ENCODE data around the gene MOB2.

Gene MOB2

DNA sequence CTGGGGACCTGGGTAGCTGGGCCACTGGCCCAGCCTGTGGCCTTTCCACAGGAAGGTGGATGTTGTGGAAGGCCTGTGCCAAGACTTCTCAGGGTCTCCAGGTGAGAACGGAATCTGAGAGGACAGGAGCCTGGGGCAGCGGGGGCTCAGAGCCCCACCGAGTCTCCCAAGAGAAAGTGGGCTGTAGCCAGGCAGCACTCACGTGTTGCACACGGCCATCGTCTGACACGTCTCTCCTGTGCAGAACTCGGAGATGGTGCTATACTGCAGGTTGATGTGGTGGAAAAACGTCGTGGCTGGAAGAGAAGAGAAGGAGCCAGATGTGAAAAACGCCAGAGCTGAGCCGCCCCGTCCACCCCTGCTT lies 6.4 kb downstream of the MOB2 start:
- Mint-ChIP-seq H3K27ac (no peak overlapping the region), H3K4me3 (no peak overlapping the region), H3K4me1 (no peaks in the 10 kb centered on the region), H3K27me3 (ENCODE audit: low read depth) (no peaks in the 10 kb centered on the region), H3K36me3 (ENCODE audit: low read depth) (peaks cover 26% of the 10 kb centered on the region), H3K9me3 (no peaks in the 10 kb centered on the region)
- TF ChIP-seq, protein P1, sequence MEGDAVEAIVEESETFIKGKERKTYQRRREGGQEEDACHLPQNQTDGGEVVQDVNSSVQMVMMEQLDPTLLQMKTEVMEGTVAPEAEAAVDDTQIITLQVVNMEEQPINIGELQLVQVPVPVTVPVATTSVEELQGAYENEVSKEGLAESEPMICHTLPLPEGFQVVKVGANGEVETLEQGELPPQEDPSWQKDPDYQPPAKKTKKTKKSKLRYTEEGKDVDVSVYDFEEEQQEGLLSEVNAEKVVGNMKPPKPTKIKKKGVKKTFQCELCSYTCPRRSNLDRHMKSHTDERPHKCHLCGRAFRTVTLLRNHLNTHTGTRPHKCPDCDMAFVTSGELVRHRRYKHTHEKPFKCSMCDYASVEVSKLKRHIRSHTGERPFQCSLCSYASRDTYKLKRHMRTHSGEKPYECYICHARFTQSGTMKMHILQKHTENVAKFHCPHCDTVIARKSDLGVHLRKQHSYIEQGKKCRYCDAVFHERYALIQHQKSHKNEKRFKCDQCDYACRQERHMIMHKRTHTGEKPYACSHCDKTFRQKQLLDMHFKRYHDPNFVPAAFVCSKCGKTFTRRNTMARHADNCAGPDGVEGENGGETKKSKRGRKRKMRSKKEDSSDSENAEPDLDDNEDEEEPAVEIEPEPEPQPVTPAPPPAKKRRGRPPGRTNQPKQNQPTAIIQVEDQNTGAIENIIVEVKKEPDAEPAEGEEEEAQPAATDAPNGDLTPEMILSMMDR (IDR thresholded peaks at IDR 0.05; ENCODE audit: unreplicated experiment in 3 of 3) = no peak

DNA sequence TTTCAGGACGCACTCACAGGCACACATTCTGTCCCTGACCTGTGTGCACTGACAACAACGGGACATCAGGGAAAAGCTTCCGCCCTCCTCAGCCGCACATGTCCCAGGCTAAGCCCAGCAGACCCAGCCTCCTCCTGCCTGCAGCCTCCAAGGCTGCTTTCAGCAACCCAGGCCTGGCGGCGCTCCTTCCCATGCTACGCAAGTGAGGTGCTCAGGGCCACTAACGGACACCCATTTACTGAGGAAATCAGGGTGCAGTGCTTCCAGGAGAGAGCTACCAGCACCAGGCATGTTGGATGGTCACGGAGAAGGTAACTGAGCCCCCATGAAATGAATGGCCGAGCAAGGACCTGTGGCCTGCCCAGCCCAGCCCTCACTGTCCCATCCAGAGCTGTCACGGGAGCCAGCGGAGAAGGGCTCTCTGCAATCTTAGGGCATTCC lies 6.9 kb downstream of the MOB2 start:
- TF ChIP-seq, protein P1 (IDR thresholded peaks at IDR 0.05; ENCODE audit: unreplicated experiment in 3 of 3) = no peak
- H3K36me3 Mint-ChIP-seq (ENCODE audit: low read depth) = peaks cover 29% of the 10 kb centered on the region
- H3K27me3 Mint-ChIP-seq (ENCODE audit: low read depth) = no peaks in the 10 kb centered on the region
- H3K4me3 Mint-ChIP-seq = no peak overlapping the region
- no peak overlapping the region for H3K27ac Mint-ChIP-seq
- no peaks in the 10 kb centered on the region for H3K4me1 Mint-ChIP-seq
- H3K9me3 Mint-ChIP-seq = no peaks in the 10 kb centered on the region

DNA sequence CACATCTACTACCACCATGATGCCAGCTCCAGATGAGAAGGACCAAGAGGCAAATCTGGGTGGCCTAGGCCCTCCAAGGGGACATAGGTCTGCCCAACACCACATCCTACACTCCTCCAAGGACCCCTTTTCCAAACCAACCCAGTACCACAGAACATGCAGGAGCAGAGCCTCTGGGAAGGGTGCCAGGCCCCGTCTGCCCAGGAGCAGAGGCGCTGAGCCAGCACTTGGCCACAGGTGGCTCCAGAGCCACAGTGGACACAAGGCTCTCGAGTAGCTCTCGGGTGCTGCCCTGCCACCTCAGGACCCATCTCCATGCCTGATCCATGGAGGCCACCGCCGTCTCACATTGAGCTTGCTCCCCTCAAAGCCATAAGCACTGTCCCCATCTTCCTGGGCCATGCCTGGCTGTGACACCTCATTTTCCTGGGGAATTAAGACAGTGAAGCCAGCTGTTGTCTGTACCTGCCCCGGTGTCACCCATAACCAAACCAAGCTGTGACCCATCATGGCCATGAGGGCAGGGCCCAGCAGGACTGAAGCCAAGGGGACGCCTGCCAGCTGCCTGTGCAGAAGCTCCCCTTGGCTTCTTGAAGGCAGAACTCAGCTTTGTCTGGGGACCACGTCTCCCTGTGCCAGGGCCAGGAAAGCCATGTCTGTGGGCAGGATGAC lies 7.4 kb downstream of the MOB2 start:
- Mint-ChIP-seq H3K4me1 (no peaks in the 10 kb centered on the region), H3K4me3 (no peak overlapping the region), H3K36me3 (ENCODE audit: low read depth) (peaks cover 35% of the 10 kb centered on the region), H3K27me3 (ENCODE audit: low read depth) (no peaks in the 10 kb centered on the region), H3K9me3 (no peaks in the 10 kb centered on the region), H3K27ac (no peak overlapping the region)
- TF ChIP-seq, protein P1 (IDR thresholded peaks at IDR 0.05; ENCODE audit: unreplicated experiment in 3 of 3) = no peak

DNA sequence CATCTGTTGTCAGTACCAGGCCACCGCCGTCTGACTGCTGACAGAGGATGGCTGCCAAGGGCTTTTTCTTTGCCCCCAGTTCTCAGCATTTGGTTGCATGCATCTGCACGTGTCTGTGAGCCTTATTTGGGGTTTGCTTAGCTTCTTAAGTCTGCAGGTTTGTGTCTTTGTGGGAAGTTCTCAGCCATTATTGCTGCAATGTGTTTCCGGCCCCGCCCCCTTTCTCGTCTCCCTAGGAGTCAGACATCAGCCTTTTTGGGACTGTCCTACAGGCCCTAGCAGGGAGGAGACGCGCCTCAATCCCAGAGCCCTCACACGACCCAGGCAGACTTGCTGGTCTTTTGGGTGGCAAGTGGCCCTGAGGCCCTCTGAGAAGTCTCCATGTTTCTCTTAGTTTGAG lies 8.0 kb downstream of the MOB2 start:
- TF ChIP-seq, protein P1 (IDR thresholded peaks at IDR 0.05; ENCODE audit: unreplicated experiment in 3 of 3) = no peak
- H3K27me3 Mint-ChIP-seq (ENCODE audit: low read depth) = no peaks in the 10 kb centered on the region
- H3K9me3 Mint-ChIP-seq = no peaks in the 10 kb centered on the region
- peaks cover 37% of the 10 kb centered on the region for H3K36me3 Mint-ChIP-seq (ENCODE audit: low read depth)
- H3K27ac Mint-ChIP-seq = no peak overlapping the region
- H3K4me1 Mint-ChIP-seq = no peaks in the 10 kb centered on the region
- no peak overlapping the region for H3K4me3 Mint-ChIP-seq

DNA sequence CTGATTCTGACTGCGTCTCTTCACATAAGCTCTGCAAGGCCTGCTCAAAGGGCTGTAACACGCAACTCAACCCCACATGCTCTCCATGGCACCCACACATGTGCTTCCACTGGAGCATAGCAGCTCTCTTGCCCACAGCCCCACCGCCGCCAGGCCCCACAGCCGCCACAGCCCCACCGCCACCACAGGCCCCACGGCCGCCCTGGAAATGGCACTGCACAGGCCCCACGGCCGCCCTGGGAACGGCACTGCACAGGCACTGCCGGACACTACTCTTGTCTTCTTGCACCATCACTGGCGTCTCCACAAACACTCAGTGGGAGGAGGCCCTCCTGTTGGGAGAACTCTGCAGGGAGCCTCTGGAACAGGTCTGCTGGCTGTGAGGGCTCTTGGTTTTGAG lies 8.6 kb downstream of the MOB2 start:
- TF ChIP-seq, protein P1 (IDR thresholded peaks at IDR 0.05; ENCODE audit: unreplicated experiment in 3 of 3) = no peak
- H3K36me3 Mint-ChIP-seq (ENCODE audit: low read depth) = peaks cover 37% of the 10 kb centered on the region
- no peaks in the 10 kb centered on the region for H3K9me3 Mint-ChIP-seq
- H3K4me3 Mint-ChIP-seq = no peak overlapping the region
- no peak overlapping the region for H3K27ac Mint-ChIP-seq
- no peaks in the 10 kb centered on the region for H3K4me1 Mint-ChIP-seq
- no peaks in the 10 kb centered on the region for H3K27me3 Mint-ChIP-seq (ENCODE audit: low read depth)
